HL-60 (cell line): ENCODE measurements around the gene PIH1D1.

Experiments used
- GABPA ChIP-seq: IDR thresholded peaks from 2 replicates; pipeline ENCODE4 v1.6.1; 2012; ENCODE audit warnings: low read depth
- POLR2AphosphoS5 ChIP-seq: IDR thresholded peaks from 2 replicates; pipeline ENCODE4 v1.6.1; 2012; ENCODE audit warnings: low read depth
- SPI1 ChIP-seq: IDR thresholded peaks from 2 replicates; pipeline ENCODE4 v1.6.1; 2012; ENCODE audit warnings: low read depth, mild to moderate bottlenecking, borderline replicate concordance
- TF ChIP-seq, protein P1 (sequence below): IDR thresholded peaks from one replicate; pipeline ENCODE4 v1.5.1; 2011; ENCODE audit warnings: low read length, control low read depth, inconsistent platforms; ENCODE audit not compliant: insufficient read depth
- TF ChIP-seq, protein P2 (sequence below): IDR thresholded peaks from 2 replicates; pipeline ENCODE4 v1.6.1; 2012; ENCODE audit warnings: low read depth; ENCODE audit not compliant: insufficient replicate concordance

DNA sequence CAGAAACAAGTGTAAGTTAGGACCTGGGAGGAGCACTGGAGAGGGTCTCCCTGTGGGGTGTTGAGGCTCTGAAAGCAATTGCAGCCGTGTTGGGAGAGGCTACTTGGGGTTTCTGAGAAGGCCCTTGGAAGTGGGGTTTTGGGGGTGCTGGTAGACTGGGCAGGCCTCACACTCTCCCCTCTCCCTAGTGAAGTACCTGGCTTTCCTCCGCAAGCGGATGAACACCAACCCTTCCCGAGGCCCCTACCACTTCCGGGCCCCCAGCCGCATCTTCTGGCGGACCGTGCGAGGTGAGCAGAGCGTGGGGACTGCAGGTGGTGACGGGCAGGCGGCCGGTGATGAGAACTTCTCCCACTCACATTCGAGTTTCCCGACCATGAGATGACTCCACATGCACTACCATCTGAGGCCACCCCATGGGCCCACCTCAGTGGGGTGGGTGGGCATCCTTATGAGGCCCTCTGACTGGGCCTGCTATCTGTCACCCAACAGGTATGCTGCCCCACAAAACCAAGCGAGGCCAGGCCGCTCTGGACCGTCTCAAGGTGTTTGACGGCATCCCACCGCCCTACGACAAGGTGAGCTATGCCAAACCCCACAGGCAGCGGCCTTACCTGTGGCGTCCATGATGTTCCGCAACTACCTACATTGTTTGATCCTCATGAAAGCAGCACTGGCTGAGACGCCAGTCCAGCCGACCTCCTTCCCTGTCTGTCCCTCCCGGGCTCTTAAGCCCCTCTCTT lies 38.8 kb upstream of the PIH1D1 start:
- TF ChIP-seq, protein P1, sequence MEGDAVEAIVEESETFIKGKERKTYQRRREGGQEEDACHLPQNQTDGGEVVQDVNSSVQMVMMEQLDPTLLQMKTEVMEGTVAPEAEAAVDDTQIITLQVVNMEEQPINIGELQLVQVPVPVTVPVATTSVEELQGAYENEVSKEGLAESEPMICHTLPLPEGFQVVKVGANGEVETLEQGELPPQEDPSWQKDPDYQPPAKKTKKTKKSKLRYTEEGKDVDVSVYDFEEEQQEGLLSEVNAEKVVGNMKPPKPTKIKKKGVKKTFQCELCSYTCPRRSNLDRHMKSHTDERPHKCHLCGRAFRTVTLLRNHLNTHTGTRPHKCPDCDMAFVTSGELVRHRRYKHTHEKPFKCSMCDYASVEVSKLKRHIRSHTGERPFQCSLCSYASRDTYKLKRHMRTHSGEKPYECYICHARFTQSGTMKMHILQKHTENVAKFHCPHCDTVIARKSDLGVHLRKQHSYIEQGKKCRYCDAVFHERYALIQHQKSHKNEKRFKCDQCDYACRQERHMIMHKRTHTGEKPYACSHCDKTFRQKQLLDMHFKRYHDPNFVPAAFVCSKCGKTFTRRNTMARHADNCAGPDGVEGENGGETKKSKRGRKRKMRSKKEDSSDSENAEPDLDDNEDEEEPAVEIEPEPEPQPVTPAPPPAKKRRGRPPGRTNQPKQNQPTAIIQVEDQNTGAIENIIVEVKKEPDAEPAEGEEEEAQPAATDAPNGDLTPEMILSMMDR = no peak
- TF ChIP-seq POLR2AphosphoS5 (peak; percentile 50), SPI1 (no peak), GABPA (no peak)
- TF ChIP-seq, protein P2, sequence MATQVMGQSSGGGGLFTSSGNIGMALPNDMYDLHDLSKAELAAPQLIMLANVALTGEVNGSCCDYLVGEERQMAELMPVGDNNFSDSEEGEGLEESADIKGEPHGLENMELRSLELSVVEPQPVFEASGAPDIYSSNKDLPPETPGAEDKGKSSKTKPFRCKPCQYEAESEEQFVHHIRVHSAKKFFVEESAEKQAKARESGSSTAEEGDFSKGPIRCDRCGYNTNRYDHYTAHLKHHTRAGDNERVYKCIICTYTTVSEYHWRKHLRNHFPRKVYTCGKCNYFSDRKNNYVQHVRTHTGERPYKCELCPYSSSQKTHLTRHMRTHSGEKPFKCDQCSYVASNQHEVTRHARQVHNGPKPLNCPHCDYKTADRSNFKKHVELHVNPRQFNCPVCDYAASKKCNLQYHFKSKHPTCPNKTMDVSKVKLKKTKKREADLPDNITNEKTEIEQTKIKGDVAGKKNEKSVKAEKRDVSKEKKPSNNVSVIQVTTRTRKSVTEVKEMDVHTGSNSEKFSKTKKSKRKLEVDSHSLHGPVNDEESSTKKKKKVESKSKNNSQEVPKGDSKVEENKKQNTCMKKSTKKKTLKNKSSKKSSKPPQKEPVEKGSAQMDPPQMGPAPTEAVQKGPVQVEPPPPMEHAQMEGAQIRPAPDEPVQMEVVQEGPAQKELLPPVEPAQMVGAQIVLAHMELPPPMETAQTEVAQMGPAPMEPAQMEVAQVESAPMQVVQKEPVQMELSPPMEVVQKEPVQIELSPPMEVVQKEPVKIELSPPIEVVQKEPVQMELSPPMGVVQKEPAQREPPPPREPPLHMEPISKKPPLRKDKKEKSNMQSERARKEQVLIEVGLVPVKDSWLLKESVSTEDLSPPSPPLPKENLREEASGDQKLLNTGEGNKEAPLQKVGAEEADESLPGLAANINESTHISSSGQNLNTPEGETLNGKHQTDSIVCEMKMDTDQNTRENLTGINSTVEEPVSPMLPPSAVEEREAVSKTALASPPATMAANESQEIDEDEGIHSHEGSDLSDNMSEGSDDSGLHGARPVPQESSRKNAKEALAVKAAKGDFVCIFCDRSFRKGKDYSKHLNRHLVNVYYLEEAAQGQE = no peak
